Mesodermal cell (in vitro differentiated cells): Measurements from ENCODE around the gene FEZF1.

ENCODE experiments used
- H3K27ac ChIP-seq: 2 replicates; pipeline ENCODE4 v1.7.0; 2013; ENCODE audit warnings: mild to moderate bottlenecking, low read depth, low read length, moderate library complexity; ENCODE audit not compliant: severe bottlenecking
- H3K36me3 ChIP-seq: 2 replicates; pipeline ENCODE4 v1.7.1; 2013; ENCODE audit warnings: mild to moderate bottlenecking, low read length, moderate library complexity; ENCODE audit not compliant: control insufficient read depth, insufficient read depth
- H3K4me1 ChIP-seq: one replicate; pipeline ENCODE4 v1.7.1; 2013; ENCODE audit warnings: mild to moderate bottlenecking, low read length; ENCODE audit not compliant: insufficient read depth, control insufficient read depth, poor library complexity, severe bottlenecking
- H3K4me3 ChIP-seq: 2 replicates; pipeline ENCODE4 v1.7.0; 2013; ENCODE audit warnings: low read length, control low read depth, mild to moderate bottlenecking; ENCODE audit not compliant: insufficient read depth, poor library complexity, severe bottlenecking; ENCODE audit errors: extremely low read depth
- H3K9me3 ChIP-seq: 2 replicates; pipeline ENCODE4 v1.7.1; 2013; ENCODE audit warnings: mild to moderate bottlenecking, low read length, moderate library complexity; ENCODE audit not compliant: control insufficient read depth
- WGBS, 2 experiments: methylation state at CpG; one replicate each; pipeline ENCODE4 v1.1.5; 2013; ENCODE audit warnings: missing lambda C conversion rate in 2 of 2; ENCODE audit not compliant: insufficient coverage in 2 of 2; 5-methylcytosine and 5-hydroxymethylcytosine counted together

The FEZF1 gene

DNA sequence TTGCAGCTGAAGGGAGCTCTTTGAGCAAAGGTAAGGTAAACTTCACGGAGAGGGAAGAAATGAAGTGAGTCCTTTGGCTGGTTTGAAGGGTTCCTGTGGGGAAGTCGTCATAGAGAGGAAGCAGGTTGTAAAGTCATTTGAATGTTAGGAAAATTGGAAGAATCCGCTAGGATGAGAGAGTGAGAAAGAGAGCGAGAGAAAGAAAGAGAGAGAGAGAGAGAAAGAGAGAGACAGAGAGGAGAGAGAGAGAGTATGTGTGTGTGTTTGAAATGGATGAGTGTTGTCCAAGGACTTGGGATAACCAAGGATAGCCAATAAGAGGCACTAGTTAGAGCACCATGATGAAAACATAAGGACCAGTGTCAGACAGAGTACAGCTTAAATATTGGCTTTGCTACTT, 43.1 kb downstream of the FEZF1 start:
- Histone ChIP-seq H3K4me3 (no peak overlapping the region), H3K4me1 (no peaks in the 10 kb centered on the region), H3K36me3 (no peaks in the 10 kb centered on the region), H3K9me3 (no peaks in the 10 kb centered on the region), H3K27ac (no peak overlapping the region)
- 65 to 74% methylated on average over 4 of the region's 4 CpGs for WGBS, 2 experiments

DNA sequence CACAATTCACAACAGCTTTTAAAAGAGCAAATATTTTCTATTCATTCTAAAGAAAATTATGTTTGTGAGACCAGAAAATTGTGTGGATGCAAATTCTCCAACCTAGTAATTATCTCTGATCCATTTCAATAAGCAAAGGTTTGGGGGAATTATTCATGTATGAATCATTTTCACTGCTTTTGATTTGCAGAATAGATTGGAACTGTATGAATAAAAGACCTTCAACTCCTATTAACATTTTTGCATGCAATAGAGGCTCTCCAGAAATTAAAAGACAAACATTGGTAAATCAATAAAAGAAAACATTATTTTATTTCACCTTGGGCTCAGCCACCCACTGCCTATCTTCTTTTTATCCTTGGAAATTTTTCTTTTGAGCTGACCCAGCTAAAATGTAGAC, 43.5 kb downstream of the FEZF1 start:
- H3K4me1 ChIP-seq = no peaks in the 10 kb centered on the region
- H3K4me3 ChIP-seq = no peak overlapping the region
- no peaks in the 10 kb centered on the region for H3K9me3 ChIP-seq
- no peak overlapping the region for H3K27ac ChIP-seq
- H3K36me3 ChIP-seq = no peaks in the 10 kb centered on the region

DNA sequence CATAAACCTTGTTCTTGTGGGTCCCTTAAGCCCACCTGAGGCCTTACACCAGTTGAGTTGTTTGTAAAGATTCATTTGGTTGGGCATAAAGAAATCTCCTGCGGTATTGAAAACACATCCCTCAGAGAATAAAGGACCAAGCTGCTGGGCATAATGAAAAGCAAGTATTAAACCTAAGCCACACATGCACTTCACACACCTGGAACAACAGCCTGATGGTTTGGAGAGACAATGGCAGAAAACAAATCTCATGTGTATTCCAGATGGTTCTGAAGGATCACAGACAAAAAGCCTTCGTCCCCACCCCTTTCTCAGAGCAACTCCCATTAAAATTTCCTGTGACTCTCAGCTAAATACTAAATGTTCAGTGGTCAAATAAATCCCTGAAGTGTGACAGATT, 44.2 kb downstream of the FEZF1 start:
- no peaks in the 10 kb centered on the region for H3K4me1 ChIP-seq
- H3K9me3 ChIP-seq = no peaks in the 10 kb centered on the region
- H3K27ac ChIP-seq = no peak overlapping the region
- H3K36me3 ChIP-seq = no peaks in the 10 kb centered on the region
- WGBS, 2 experiments = 80% methylated on average over 1 of the region's 2 CpGs; no CpG with 5 or more reads in 1 of the 2 experiments
- no peak overlapping the region for H3K4me3 ChIP-seq

DNA sequence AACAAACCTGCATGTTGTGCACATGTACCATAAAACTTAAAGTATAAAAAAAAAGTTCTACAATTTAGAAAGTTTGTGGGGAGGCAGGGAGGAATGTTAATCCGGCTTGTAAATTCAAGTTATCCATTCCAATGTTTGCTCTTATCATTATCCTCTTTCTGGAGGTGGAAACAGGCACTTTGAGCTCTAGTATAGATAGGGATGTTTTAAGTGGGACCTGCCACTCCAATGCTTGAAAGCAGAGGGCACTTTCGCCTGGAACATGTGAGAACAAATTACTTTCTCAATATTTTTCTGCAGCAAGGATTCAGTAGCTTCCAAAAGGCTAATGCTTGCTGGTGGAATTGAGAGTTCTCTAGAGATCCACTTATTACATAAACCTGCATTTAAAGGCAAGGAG, 45.6 kb downstream of the FEZF1 start:
- Histone ChIP-seq H3K27ac (no peak overlapping the region), H3K4me1 (no peaks in the 10 kb centered on the region), H3K9me3 (no peaks in the 10 kb centered on the region), H3K4me3 (no peak overlapping the region), H3K36me3 (no peaks in the 10 kb centered on the region)
- no CpG with 5 or more reads among the region's 2 CpGs for WGBS, 2 experiments

DNA sequence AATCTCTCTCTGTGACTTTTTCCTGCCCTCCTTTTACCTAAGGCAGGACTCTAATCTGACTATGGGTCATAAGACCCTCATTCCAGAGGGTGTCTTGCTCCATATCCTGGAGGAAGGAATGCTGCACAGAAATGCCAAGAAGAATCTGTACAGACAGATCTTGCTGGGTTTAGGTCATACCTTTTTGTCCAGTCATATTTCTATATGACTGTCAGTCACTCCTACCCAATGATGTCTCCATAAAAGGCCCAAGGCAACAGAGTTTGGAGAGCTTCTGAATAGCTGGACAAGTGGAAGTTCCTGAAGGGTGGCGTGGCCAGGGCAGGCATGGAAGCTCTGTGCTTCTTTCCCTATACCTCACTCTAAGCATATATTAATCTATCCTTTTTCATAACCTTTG, 47.5 kb downstream of the FEZF1 start:
- Histone ChIP-seq H3K36me3 (no peaks in the 10 kb centered on the region), H3K4me3 (no peak overlapping the region), H3K9me3 (no peaks in the 10 kb centered on the region), H3K4me1 (no peaks in the 10 kb centered on the region), H3K27ac (no peak overlapping the region)
- no CpG with 5 or more reads among the region's 1 CpG for WGBS, 2 experiments

DNA sequence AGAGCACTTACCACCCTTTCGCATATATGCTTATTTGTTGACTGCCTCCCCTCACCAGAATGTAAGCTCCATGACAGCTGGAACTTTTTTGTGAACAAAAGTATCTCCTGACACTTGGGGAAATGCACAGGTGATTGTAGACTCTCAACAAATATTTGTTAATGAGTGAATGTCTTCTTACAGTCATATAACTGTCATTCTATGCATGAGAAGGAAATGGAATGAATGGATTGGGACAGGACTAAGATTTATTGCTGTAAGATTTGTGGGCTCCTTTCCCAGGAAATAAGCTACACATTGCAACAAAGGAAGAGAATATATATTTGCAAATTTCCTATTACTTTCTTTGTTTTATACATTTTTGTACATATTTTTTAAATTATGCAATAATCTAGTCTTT, 48.5 kb downstream of the FEZF1 start:
- no peaks in the 10 kb centered on the region for H3K9me3 ChIP-seq
- no peaks in the 10 kb centered on the region for H3K36me3 ChIP-seq
- 100% methylated on average over 1 of the region's 1 CpG; no CpG with 5 or more reads in 1 of the 2 experiments for WGBS, 2 experiments
- no peak overlapping the region for H3K27ac ChIP-seq
- H3K4me1 ChIP-seq = no peaks in the 10 kb centered on the region
- H3K4me3 ChIP-seq = no peak overlapping the region

DNA sequence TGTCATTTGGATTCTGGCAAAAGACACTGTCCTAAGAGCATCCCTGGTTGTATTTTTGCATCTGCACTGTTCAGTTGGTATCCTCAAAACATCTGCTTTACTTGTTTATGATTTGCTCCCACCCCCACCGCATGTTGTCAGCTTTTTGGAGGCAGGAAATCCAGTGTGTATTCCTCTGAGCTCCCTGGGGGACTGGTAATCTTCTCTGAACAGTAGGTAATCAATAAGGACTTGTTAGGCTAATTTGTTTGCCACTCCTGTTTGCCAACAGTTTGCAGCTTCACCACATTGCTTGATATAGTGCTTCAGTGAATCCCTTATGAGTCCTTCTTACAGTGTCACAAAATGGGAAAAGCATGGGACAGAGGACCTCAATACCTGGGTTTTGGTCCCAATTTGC, 49.1 kb downstream of the FEZF1 start:
- no peaks in the 10 kb centered on the region for H3K36me3 ChIP-seq
- no peaks in the 10 kb centered on the region for H3K9me3 ChIP-seq
- H3K27ac ChIP-seq = no peak overlapping the region
- no CpG with 5 or more reads among the region's 1 CpG for WGBS, 2 experiments
- no peak overlapping the region for H3K4me3 ChIP-seq
- H3K4me1 ChIP-seq = no peaks in the 10 kb centered on the region
